ENCODE results near the gene PPIL3. TPM values are rescaled to one million over a fixed set of nuclear protein-coding genes. Genes with fewer than 3 reads are reported as not detected.

The PPIL3 gene
- total and polyA plus RNA-seq, 2 donors (not counting 1 experiment from before 2014, with no cell fraction given), result 57.9 to 61.4 TPM

DNA sequence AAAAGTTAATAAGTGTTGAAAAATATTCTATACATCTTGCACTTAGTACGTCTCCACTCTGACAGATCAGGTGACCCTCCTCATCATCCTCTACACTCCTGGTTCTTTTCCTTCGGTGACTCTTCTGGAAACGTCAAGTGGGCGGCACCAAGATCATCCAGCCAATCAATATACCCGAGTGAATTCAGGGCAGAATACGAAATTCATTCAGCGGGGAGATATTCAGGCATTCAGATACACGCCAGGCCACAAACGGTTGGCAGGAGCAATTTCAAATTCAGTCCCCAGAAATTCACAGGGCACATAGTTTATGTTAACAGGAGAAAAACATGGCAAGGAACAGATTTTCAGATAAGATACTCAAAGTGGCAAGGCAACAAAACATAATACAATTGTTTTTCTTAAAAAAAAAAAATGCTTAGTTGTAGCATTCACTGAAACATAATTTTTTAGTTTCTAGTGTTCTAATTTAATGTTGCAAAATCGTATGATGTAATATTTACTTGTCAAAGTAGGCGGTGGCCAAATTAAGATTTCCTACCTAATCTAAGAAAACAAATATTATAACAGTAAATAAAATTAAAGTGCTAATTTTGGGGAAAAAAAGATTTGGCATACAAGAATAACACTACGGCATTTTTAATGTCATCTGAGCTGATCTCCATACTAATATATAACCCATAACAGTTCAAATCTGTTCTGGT, 28.6 kb downstream of the PPIL3 start:
- no peaks in the 10 kb centered on the region for H3K27me3 Mint-ChIP-seq
- peaks cover 31 to 42% of the 10 kb centered on the region in 2 donors for H3K4me1 ChIP-seq (ENCODE audit: control insufficient read depth in 2 of 2, insufficient read depth in 2 of 2, low read length in 2 of 2)

DNA sequence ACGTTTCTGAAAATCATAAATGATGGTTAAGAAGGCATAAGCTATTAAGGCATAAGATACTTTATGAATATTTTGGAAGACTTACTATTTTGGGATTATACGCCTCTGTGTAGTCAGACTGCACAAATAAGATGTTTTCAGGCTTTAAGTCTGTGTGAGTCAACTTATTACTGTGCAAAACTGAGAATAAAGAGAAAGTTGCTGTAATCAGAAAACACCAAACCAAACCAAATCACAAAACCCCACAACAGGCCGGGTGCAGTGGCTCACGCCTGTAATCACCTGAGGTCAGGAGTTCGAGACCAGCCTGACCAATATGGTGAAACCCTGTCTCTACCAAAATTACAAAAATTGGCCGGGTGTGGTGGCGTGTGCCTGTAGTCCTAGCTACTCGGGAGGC, 32.1 kb downstream of the PPIL3 start:
- Histone ChIP-seq H3K4me3 (ENCODE audit: control extremely low read depth in 1 of 5, extremely low read depth in 1 of 5, insufficient read depth in 1 of 5, low read depth in 2 of 5, low read length in 4 of 5) (no peak overlapping the region), H3K27ac (ENCODE audit: low read length in 2 of 2) (no peak overlapping the region), H3K9me3 (ENCODE audit: control extremely low read depth in 1 of 3, control insufficient read depth in 2 of 3, insufficient read depth in 1 of 3, low read length in 2 of 3) (no peaks in the 10 kb centered on the region), H3K9ac (ENCODE audit: low read length) (no peak overlapping the region), H3K79me2 (ENCODE audit: control insufficient read depth, insufficient read depth, low read length) (peaks cover 77% of the 10 kb centered on the region), H3K27me3 (replicated peaks in 1 of 4; ENCODE audit: control extremely low read depth in 1 of 4, control insufficient read depth in 3 of 4, insufficient read depth in 4 of 4, low read length in 3 of 4) (no peaks in the 10 kb centered on the region), H3K36me3 (replicated peaks in 1 of 2; ENCODE audit: control extremely low read depth in 1 of 2, control insufficient read depth in 1 of 2, extremely low read depth in 1 of 2, insufficient read depth in 2 of 2, low read length in 1 of 2) (peaks cover 34 to 100% of the 10 kb centered on the region in 2 experiments), H3K4me1 (ENCODE audit: control insufficient read depth in 2 of 2, insufficient read depth in 2 of 2, low read length in 2 of 2) (peaks cover 23 to 37% of the 10 kb centered on the region in 2 donors), H2AFZ (ENCODE audit: insufficient read depth, low read depth, low read length, poor library complexity, severe bottlenecking) (no peak overlapping the region), H4K20me1 (ENCODE audit: control insufficient read depth, insufficient read depth, low read length, poor library complexity, severe bottlenecking) (peaks cover 82% of the 10 kb centered on the region), H3K4me2 (replicated peaks; ENCODE audit: low read depth, low read length, poor library complexity, severe bottlenecking) (no peak overlapping the region)
- no peak for ATAC-seq (ENCODE audit: low read depth)
- H3K4me3 Mint-ChIP-seq, result no peak overlapping the region
- H3K9me3 Mint-ChIP-seq (ENCODE audit: insufficient read depth), result no peaks in the 10 kb centered on the region
- no peaks in the 10 kb centered on the region for H3K27me3 Mint-ChIP-seq
- ChIA-PET CTCF (interaction anchor here (1.9 kb wide), 1 partner anchor 321 kb away, joined by 5 read pairs; no protein-coding TSS in a partner anchor), POLR2A (no interaction called here)
- intact Hi-C loops (cut with micrococcal nuclease), result no loop called here
- 100% methylated on average over 1 of the region's 8 CpGs for WGBS (ENCODE audit: insufficient coverage)
- H3K27ac Mint-ChIP-seq, result no peak overlapping the region
- TF ChIP-seq EZH2 (IDR thresholded peaks at IDR 0.05; ENCODE audit: borderline replicate concordance, insufficient read depth, low read depth, low read length, poor library complexity, severe bottlenecking), result no peak
- TF ChIP-seq, protein P1, sequence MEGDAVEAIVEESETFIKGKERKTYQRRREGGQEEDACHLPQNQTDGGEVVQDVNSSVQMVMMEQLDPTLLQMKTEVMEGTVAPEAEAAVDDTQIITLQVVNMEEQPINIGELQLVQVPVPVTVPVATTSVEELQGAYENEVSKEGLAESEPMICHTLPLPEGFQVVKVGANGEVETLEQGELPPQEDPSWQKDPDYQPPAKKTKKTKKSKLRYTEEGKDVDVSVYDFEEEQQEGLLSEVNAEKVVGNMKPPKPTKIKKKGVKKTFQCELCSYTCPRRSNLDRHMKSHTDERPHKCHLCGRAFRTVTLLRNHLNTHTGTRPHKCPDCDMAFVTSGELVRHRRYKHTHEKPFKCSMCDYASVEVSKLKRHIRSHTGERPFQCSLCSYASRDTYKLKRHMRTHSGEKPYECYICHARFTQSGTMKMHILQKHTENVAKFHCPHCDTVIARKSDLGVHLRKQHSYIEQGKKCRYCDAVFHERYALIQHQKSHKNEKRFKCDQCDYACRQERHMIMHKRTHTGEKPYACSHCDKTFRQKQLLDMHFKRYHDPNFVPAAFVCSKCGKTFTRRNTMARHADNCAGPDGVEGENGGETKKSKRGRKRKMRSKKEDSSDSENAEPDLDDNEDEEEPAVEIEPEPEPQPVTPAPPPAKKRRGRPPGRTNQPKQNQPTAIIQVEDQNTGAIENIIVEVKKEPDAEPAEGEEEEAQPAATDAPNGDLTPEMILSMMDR (IDR thresholded peaks at IDR 0.05), result no peak
- H3K4me1 Mint-ChIP-seq, result peaks cover 37% of the 10 kb centered on the region
- DNase-seq, result no peak

More for the DNA sequence above, 28.6 kb downstream of the PPIL3 start:
- ATAC-seq (ENCODE audit: low read depth), result no peak
- H3K4me2 ChIP-seq (replicated peaks; ENCODE audit: low read depth, low read length, poor library complexity, severe bottlenecking), result peak overlapping the region; percentile 74
- H3K36me3 ChIP-seq (replicated peaks in 1 of 2; ENCODE audit: control extremely low read depth in 1 of 2, control insufficient read depth in 1 of 2, extremely low read depth in 1 of 2, insufficient read depth in 2 of 2, low read length in 1 of 2), result peaks cover 21 to 68% of the 10 kb centered on the region in 2 experiments
- CTCF ChIA-PET, result interaction anchor here (1.0 kb wide), 2 partner anchors 10 to 372 kb away, joined by 3 read pairs; no protein-coding TSS in a partner anchor
- peak overlapping the region in 1 of 2 donors; percentile 4 for H3K27ac ChIP-seq (ENCODE audit: low read length in 2 of 2)
- H3K9me3 ChIP-seq (ENCODE audit: control extremely low read depth in 1 of 3, control insufficient read depth in 2 of 3, insufficient read depth in 1 of 3, low read length in 2 of 3), result no peaks in the 10 kb centered on the region
- intact Hi-C loops (cut with micrococcal nuclease), result loop anchor here (10.0 kb wide), 2 partner anchors 335 to 1405 kb away; partner anchors contain the start of genes NOP58 and SGO2
- TF ChIP-seq, protein P1 (IDR thresholded peaks at IDR 0.05), result no peak
- no peak for TF ChIP-seq EZH2 (IDR thresholded peaks at IDR 0.05; ENCODE audit: borderline replicate concordance, insufficient read depth, low read depth, low read length, poor library complexity, severe bottlenecking)
- peak overlapping the region in 1 of 5 experiments; percentile 93 for H3K4me3 ChIP-seq (ENCODE audit: control extremely low read depth in 1 of 5, extremely low read depth in 1 of 5, insufficient read depth in 1 of 5, low read depth in 2 of 5, low read length in 4 of 5)
- peak; percentile 13 for DNase-seq
- peaks cover 81% of the 10 kb centered on the region for H4K20me1 ChIP-seq (ENCODE audit: control insufficient read depth, insufficient read depth, low read length, poor library complexity, severe bottlenecking)
- H3K9me3 Mint-ChIP-seq (ENCODE audit: insufficient read depth), result no peaks in the 10 kb centered on the region
- peaks cover 51% of the 10 kb centered on the region for H3K4me1 Mint-ChIP-seq
- peak overlapping the region; percentile 100 for H3K9ac ChIP-seq (ENCODE audit: low read length)
- H3K27ac Mint-ChIP-seq, result peak overlapping the region; percentile 44
- no peak overlapping the region for H2AFZ ChIP-seq (ENCODE audit: insufficient read depth, low read depth, low read length, poor library complexity, severe bottlenecking)
- H3K4me3 Mint-ChIP-seq, result peak overlapping the region; percentile 62
- peaks cover 92% of the 10 kb centered on the region for H3K79me2 ChIP-seq (ENCODE audit: control insufficient read depth, insufficient read depth, low read length)
- no peaks in the 10 kb centered on the region for H3K27me3 ChIP-seq (replicated peaks in 1 of 4; ENCODE audit: control extremely low read depth in 1 of 4, control insufficient read depth in 3 of 4, insufficient read depth in 4 of 4, low read length in 3 of 4)
- WGBS (ENCODE audit: insufficient coverage), result 73% methylated on average over 2 of the region's 12 CpGs
- POLR2A ChIA-PET, result interaction anchor here (0.6 kb wide), 1 partner anchor 11 kb away, joined by 3 read pairs; no protein-coding TSS in a partner anchor

All from B cell (primary cell).